CD4-positive, alpha-beta T cell treated with Interleukin-6 for 4 hours (primary cell): ENCODE data around the gene PLCH1.
"Not testable (repeated sequence)": the region's sequence is repeated elsewhere in the genome, so short reads cannot be mapped to it uniquely, and the experiment has no call there.

ENCODE experiments used
- DNase-seq: peaks from one replicate; pipeline ENCODE4 v3.0.0-alpha.2; 2020; ENCODE audit warnings: mixed read lengths

PLCH1 gene

DNA sequence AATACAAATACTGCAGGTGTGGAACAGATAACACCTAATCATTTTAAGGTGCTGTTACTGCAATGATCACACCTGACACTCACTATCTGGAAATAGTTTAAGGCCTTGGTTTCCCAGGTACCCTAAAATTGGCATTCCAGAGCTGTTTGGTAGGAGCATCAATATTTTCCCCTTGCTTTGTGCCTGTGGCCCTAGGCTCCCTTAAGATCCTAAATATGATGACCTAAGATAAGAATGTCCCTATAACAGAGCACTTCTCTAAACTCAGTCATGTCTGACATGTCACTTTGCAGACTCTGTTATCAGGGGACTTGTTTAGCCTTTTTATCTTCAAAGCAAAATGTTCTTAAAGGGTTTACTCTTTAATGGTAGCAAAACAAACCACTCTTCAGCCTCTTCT lies 335.5 kb downstream of the PLCH1 start:
- DNase-seq: no peak

DNA sequence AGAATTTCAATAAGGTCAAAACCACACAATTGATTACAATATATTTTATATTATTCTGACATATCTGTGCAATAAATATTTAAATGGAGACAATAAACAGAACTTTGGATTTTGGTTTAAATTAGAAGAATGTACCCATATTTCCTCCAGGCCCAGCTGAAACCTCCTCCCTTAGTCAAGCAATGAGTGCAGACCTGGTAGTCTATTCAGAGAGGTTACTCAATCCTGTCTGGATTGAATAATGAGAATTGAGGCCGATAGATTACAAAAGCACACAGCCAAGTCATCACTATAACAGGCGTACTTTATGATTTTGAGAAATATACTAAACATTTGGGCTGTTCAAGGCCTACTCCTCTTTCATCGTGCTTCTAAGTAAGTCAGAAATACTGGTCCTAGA lies 336.9 kb downstream of the PLCH1 start:
- no peak for DNase-seq

DNA sequence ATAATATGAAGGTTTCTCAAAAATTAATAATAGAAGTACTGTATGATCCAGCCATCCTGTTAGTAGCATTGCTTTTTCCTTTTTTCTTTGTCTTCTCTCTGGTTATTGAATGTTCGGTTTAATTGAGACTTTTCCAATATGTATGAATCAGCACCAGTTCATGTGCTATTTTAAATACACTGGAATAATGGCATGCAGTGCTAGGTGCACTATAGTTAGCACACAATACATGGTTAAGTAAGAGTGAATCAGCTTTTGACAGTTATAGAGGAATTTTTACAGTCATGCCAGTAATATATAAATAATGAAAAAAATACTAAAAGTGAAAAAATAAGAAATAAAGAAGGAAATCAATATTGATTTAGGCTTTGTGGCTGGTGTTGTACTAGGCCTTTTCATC lies 337.5 kb downstream of the PLCH1 start:
- no peak for DNase-seq

DNA sequence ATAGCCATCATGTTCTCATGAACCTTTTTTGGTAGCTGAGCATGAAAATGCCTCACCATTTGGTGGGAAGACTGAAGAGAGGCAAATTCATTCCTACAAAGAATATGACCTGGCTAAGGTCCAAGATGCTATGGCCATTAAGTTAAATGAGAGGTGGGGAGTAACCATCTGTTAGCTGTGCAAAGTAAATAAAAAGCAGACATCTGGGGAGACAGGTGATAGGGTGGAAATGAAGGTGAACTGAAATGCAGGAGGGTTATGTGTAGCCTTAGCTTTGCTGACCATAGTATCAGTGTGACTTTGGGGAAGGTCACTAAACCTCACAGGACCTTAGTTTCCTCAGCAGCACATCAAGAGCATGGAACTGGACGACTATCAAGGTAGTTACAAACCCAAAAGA lies 340.4 kb downstream of the PLCH1 start:
- no peak for DNase-seq

DNA sequence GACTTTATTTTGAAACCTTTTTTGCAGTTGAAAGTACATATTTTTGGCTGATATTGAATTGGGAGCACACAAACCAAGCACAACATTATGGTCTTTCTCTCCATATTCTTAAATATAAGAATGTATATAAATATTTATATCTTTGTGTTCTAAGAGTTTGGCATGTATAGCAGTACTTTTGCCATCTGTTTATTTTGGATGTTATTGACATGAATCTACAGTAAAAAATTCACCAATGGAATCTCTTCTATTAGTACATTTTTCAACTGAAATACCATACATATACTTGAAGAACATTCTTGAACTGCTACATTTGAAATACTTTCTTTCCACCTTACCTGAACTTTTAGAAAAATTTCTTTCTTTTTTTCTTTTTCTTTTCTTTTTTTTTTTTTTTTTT lies 342.2 kb downstream of the PLCH1 start:
- no peak for DNase-seq

DNA sequence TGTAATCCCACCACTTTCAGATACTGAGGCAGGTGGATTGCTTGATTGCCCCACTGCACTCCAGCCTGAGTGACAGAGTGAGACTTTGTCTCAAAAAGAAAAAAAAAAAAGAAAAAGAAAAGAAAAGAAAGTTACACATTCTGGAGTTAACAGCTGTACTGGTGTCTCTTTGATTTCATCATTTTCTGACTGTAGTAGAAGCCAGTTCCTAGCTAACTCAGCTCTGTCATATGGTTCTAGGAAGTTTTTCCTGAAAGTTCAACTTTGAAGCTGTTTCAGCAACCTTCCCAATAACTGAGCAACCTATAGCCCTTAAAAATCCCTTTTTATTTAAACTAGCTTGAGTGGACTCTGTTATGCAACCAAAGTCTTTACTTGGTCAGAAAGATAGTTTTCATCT lies 346.8 kb downstream of the PLCH1 start:
- no peak for DNase-seq

DNA sequence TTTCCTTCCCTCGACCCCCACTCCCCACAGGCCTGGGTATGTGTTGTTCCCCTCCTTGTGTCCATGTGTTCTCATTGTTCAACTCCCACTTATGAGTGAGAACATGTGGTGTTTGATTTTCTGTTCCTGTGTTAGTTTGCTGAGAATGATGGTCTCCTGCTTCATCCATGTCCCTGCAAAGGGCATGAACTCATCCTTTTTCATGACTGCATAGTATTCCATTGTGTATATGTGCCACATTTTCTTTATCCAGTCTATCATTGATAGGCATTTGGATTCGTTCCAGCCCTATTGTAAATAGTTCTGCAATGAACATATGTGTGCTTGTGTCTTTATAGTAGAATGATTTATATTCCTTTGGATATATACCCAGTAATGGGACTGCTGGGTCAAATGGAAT lies 350.0 kb downstream of the PLCH1 start:
- not testable (repeated sequence) for DNase-seq

DNA sequence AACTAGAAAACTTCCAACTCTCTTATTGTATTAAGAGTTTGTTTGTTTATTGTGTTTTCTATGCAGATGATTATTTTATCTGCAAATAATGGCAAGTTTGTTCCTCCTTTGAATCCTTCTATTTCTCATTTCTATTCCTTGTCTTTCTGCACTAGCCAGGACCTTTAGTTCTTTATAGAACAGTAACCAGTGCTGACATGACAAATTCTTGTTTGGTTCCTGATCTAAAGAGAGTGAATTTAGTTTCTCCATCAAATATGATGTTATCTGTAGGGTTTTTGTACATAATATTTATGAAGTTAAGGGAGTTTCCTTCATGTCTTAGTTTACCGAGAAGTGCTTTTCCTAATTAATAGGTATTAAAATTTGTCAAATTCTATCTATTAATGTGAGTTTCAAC lies 350.6 kb downstream of the PLCH1 start:
- no peak for DNase-seq

DNA sequence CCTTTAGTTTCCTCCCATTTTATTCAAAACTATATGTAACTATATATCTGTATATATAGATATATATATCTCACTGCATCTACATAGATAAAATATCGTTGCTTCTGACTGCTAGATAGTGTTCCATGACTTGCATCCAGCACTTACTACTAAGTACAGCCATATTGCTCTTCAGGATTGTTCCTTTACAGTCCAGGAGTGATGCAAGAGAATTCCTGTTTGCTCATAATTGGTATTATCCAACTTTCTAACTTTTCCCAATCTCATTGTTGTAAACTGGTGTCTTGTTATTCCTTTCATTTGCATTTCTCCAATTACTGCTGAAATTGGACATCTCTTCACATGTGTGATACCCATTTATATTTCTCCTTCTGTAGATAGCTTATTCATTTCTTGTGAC lies 351.6 kb downstream of the PLCH1 start:
- DNase-seq: no peak

DNA sequence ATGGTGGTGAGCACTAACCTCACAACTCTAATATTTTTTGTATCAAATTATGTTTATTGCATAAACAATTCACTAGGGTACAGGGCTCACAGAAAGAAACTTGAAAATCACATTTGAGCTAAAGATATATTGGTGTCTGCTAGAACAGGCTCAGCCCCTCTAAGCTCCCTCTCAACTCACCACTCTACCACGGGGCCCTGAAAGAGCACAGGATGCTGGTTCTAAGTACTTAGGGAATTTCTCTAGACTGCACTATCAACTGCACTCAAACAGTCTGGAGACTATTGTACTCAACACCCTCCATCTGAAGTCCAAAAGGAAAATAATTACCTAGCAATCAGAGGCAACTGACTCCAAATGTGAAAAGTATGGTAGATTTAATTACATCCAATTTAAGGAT lies 352.7 kb downstream of the PLCH1 start:
- DNase-seq: no peak

DNA sequence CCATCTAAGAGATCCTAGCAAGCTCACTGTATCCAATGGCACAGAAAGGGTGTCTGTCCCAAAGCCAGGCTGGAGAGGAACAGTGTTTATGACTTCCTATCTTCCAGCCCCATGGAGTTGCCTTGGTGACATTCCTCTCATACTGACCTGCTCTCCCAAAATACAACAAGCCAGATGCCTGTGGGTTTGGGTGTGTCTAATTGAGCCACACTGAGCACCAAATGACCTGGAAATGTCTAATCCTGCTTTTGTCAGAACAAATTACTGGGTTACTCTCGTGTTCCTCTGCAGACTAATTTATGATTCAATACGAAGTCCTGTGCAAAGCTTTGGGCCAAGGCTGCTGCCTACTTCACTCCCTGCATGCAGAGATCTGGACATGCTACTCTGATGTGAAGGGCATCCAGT lies 353.3 kb downstream of the PLCH1 start:
- DNase-seq: no peak

DNA sequence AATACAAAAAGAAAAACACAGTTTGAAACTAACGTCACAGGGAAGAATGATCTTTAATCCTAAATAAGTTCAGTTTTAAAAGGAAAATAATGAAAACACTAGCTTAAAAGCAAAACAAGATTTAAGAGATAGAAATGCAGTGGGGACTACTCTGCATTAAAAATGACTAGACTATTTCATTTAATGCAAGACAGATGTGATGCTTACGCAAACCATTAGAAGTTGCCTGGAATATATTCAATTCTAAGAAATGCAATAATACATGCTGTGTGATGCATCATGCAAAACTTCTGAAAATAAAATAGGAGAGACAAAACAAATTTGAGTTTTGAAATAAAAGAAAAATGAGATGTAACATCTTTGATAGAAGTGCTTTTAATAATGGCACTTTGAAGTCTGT lies 353.8 kb downstream of the PLCH1 start:
- DNase-seq: no peak

DNA sequence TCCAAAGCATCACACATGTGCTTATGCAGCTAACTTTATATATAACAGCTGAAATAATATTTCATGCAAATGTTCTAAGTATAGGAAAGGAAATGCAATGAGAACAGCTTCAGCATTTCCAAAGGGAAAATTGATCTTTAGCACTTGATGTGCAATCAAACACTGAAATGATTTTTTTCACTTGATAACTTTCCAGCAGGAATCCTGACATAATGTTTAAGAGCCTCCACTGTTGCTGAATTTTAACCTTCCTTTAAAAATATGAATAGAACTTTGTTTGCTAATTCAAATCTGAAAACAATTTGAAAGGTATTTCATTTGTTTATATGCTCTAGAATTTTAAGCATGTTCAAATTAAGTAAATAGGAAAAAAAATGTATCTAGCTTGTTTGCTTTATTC lies 354.5 kb downstream of the PLCH1 start:
- DNase-seq: no peak

DNA sequence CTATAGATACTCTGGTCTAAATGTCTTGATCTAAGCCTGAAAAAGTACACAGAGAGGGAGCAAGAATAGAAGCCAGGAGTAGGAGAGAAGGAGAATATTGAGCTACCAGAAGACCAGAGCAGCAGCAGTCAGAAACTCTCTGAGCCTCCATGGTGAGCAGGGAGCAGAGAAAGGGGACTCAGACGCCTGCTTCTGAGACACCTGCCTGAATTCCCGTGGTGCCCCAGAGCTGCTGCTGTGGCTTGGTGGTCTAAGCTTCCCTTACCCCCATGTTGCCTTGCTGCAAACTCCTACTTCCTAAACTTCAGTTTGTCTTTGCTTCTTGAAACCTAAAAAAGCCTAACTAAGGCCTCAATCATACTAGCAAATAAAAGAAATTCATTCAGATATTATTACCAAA lies 356.5 kb downstream of the PLCH1 start:
- no peak for DNase-seq

DNA sequence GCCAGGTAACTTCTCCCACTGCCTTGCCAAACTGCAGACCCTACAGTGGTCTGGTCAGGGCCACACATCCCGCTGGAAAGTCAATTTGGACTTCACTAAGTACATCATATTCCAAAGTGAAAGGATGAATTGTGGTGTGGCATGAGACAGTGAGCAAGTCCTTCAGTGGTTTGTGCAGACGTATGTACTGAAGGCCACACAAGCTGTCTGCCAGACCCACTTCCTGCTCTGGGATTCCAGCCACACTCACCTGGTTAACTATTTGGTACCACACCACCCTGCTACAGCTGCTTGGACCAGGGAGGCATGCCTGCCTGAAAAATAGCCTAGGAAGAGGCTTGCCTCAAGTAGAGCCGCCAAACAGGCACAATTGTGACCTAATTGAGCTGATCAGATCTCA lies 357.3 kb downstream of the PLCH1 start:
- no peak for DNase-seq

DNA sequence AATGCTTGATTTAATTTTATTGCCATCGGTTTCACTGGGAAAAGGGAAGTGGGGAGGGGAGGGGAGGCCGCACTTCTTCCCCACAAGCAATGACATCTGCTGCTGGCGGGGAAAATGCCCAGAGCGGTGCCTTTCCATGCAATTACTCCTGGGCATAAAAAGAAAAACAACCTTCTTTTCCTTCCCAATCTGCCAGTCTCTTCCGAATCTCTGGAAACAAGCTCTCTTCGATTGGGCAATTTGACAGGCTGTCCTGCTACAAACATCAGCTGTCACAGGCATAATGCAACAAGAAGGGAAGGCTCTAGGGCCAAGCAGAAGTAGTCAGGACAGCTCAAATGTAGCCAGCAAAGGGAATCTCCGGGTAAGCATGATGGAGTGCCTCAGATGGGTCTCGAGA lies 358.0 kb downstream of the PLCH1 start:
- no peak for DNase-seq

DNA sequence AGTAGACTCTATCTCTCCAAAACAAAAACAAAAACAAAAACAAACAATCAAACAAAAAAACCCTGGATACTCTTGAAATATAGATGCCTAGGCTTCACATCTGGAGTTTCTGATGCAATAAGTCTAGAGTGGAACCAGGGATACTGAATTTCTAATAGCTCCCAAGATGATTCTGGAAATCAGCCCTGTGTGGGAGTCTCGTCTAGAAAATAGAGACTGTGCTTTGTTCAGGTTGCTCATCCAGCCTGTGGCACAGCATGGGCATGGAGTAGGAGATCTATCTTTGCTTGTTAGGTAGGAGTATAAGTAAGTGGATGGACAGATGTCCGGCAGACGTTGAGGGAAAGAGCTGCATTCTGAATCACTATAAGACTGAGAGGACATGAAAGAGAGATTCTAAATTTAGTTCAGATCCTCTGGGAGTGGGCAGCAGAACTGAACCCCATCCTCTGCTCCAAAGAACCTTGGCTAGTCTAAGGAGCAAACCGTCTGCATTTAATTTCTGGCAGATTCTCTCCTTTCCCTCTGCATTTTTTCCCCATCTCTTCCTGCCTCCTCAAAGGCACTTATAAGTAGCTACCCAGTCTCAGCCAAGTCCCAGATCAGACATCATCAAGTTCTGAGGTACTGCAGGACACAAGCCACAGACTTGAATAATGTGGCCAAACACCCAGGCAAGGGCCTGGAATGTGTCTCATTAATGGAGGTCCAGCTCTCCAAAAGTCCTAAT lies 358.8 kb downstream of the PLCH1 start:
- no peak for DNase-seq

DNA sequence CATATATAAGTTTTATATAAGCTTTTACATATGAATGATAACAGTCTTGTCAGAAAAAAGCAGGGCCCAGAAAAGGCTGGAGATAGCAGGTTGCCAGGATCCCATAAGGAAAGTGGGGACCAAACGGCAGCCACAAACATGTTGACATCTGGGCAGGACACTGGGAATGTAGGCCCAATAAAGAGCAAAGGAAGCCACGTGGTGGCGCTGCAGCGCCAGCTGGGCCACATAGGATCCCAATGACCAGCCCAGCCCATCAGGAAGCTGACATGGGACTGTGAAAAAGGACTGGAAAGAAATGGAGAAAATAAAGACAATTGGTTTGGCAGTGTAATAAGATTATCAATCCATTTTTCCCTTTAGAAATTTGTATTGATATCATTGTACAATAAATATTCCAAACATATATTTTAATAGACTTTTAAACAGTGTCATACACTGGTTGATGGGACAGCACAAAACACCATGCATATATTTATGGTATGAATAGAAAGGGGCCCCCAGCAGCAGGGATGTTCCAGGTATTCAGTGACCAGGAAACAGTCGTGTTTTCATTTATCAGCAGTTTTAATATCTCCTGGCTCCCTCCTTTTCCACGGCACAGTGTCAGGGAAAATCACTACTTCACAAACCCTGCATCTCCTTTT lies 362.4 kb downstream of the PLCH1 start:
- no peak for DNase-seq

DNA sequence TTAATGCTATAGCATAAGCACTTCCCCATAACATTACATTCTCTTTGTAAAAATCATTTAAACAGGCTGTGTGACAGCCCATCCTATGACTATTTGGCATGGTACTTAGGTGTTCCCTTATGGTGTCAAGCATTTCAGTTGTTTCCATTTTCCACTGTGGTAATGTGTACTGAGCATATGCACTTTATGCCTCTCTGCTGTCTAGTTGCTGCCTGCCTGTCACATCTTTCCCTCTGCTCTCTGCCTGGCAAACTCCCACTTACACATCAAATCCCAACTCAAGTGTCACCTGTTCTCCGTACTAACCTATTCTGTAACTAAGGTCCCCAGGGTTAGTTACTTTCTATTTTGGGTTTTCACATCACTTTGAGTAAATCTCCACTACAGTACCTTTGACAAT lies 367.0 kb downstream of the PLCH1 start:
- no peak for DNase-seq

DNA sequence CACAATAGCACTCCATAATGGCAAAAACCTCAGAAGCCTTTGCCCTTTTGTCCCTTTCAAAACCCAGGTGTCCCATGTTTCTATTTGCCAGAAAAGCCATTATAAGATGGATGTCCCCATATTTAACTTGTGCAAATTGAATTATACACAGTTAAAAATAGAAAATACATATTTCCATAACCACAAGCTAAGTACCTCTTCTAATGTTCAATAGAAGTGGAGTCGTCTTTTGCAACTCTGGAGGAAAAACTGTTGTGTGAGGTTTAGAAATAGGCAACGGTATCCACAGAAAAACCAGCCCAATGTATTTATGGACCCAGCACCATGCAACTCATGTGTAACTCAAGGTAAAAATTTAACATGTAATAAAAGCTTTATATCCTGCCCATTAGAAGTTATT lies 367.8 kb downstream of the PLCH1 start:
- no peak for DNase-seq

DNA sequence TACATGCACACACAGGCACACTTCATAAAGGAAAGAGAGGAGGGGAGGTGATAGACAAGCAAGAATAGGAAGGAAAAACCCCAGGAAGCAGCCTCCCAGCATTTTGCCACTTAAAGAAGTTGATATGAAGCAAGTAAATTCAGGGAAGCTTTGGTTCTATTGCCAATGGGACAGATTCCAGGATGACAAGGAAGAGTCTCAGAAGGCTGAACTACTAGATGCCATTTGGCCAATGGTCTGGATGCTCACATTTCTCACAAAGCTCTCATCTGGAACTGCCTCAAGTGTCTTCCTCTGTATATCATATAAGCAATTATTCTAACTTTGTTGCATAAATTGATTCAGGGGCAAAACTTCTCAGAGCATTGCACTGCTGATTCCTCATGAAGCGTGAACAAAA lies 372.6 kb downstream of the PLCH1 start:
- no peak for DNase-seq

DNA sequence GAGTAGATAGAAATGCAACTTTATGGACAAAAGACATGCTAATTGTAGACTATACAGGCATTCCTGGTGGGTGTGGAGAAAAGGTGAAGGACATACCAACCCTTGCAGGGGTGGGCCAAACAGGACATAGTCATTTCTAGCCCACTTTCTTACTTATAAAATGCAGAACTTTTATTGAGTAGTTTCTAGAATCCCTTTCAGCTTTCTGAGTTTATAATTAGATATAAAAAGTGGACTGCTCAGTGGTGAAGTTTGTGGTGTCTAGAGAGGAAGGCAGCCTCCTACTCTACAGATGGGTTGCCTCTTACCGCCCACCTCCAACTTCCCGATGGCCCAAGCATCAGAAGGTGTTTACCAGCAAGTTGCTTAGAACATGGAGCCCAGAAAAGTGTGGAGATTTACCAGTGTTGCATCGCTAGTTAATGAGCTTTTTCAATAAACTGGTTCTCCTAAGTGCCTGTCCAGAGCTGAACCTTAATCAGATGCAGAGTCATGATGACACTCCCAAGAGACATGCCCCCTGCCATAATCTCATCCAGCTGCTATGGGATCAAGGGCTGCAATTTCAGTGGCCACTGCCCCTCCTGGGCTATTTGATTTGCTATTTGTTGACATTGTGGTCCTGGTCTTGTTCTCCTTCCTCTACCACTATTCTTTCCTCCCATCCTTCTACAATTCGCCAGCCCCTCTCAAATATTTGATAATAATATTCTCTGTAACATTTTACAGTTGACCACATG lies 373.9 kb downstream of the PLCH1 start:
- DNase-seq: no peak

DNA sequence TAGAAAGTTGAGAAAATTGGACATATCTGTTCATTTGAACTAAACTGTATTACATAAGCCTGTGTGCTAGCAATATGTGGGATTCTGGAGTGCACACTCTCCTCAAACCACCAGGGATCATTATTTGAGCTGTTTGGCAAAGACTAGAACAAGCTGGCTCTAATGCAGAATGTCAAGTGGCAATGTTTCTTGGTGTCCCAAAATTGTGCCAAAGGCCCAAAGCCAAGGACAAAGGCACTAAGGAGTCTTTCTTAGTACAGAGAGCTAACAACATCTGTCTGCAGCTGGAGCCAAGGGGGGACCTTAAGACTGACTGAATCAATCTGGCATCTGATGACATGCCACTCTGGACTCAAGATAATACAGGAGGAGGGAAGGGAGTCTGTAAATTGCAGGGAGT lies 374.7 kb downstream of the PLCH1 start:
- DNase-seq: no peak

DNA sequence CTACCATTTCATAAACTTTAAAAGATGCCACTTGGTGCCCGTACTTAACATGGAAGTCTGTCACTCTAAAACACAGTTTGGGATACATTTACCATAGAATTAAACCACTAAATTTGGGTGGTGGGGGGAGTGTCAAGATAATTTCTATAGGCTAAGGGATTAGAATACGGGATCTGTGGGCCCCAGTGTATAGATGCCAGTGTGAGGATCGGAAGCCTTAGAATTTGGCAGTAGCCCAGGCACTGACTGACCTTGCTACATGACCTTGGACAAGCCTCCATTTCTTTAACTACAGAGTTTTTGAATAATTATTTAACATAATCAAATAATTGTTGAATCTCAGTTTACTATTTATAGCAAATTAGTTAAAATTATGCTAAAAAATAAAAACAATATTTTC lies 375.1 kb downstream of the PLCH1 start:
- no peak for DNase-seq
